Gastrocnemius medialis (tissue), 4 donors: ENCODE results near the gene PKP2.

ENCODE experiments used
- CTCF ChIP-seq, 5 experiments: fragments of 450-650 bp in 3 of 5; fragments of 200-600 bp in 2 of 5; sonication (generic) in 2 of 5; IDR thresholded peaks in 4 of 5; conservative IDR thresholded peaks in 1 of 5; 1 replicate in 4 of 5; 2 replicates in 1 of 5; pipeline ENCODE4 v1.5.1; 2016 to 2019; ENCODE audit warnings: antibody characterized with exemption in 5 of 5, mild to moderate bottlenecking in 3 of 5, moderate library complexity in 3 of 5
- POLR2A ChIP-seq, 2 donors: fragments of 450-650 bp; IDR thresholded peaks; one replicate each; pipeline ENCODE4 v1.6.1; 2017; ENCODE audit warnings: antibody characterized with exemption in 2 of 2, mild to moderate bottlenecking in 2 of 2, moderate library complexity in 2 of 2

- no peak for TF ChIP-seq POLR2A (IDR thresholded peaks at IDR 0.05)
- TF ChIP-seq CTCF (IDR thresholded peaks at IDR 0.05 in 4 of 5, conservative IDR thresholded peaks at IDR 0.05 in 1 of 5) = no peak
Measured at GRCh38 chr12:32874078-32874477, 22.5 kb downstream of the PKP2 start.
